Parathyroid adenoma (tissue), 2 donors: ENCODE measurements around the gene CIDEA.

ENCODE experiments used
- H2AFZ ChIP-seq: fragments of 300-600 bp; sonication (generic); one replicate; pipeline ENCODE4 v1.7.0; 2017; ENCODE audit warnings: antibody characterized with exemption, mild to moderate bottlenecking
- H3K27ac ChIP-seq: fragments of 300-600 bp; sonication (generic); one replicate; pipeline ENCODE4 v1.7.0; 2017
- H3K27me3 ChIP-seq: fragments of 300-600 bp; sonication (generic); one replicate; pipeline ENCODE4 v1.7.0; 2017; ENCODE audit warnings: low read length; ENCODE audit not compliant: control insufficient read depth, insufficient read depth
- H3K36me3 ChIP-seq: fragments of 300-600 bp; sonication (generic); one replicate; pipeline ENCODE4 v1.7.0; 2017; ENCODE audit warnings: low read length; ENCODE audit not compliant: control insufficient read depth, insufficient read depth
- H3K4me1 ChIP-seq: fragments of 300-600 bp; sonication (generic); one replicate; pipeline ENCODE4 v1.7.0; 2017; ENCODE audit warnings: control low read depth
- H3K4me2 ChIP-seq: fragments of 300-600 bp; sonication (generic); one replicate; pipeline ENCODE4 v1.7.0; 2017; ENCODE audit warnings: low read length
- H3K4me3 ChIP-seq: fragments of 300-600 bp; sonication (generic); one replicate; pipeline ENCODE4 v1.7.0; 2017; ENCODE audit warnings: low read depth, low read length
- H3K79me2 ChIP-seq: fragments of 300-600 bp; sonication (generic); one replicate; pipeline ENCODE4 v1.7.0; 2017; ENCODE audit warnings: control low read depth
- H3K9ac ChIP-seq: fragments of 300-600 bp; sonication (generic); one replicate; pipeline ENCODE4 v1.7.0; 2017; ENCODE audit warnings: mild to moderate bottlenecking
- H3K9me3 ChIP-seq: fragments of 300-600 bp; sonication (generic); one replicate; pipeline ENCODE4 v1.7.0; 2017; ENCODE audit warnings: low read length; ENCODE audit not compliant: control insufficient read depth
- CTCF ChIP-seq: fragments of 300-600 bp; sonication (generic); IDR thresholded peaks from one replicate; pipeline ENCODE4 v1.7.0; 2017; ENCODE audit warnings: antibody characterized with exemption, mild to moderate bottlenecking
- donor health status: primary hyperparathyroidism.

Gene CIDEA

GRCh38 chr18:12290086-12290485 lies 35.9 kb downstream of the CIDEA start:
- Histone ChIP-seq H2AFZ (no peak overlapping the region), H3K9ac (no peak overlapping the region), H3K4me1 (peaks cover 10% of the 10 kb centered on the region), H3K27me3 (no peaks in the 10 kb centered on the region), H3K36me3 (no peaks in the 10 kb centered on the region), H3K79me2 (no peaks in the 10 kb centered on the region), H3K9me3 (no peaks in the 10 kb centered on the region), H3K4me2 (no peak overlapping the region), H3K4me3 (no peak overlapping the region), H3K27ac (no peak overlapping the region)
- TF ChIP-seq CTCF, result no peak

- Histone ChIP-seq H3K27me3 (no peaks in the 10 kb centered on the region), H3K79me2 (no peaks in the 10 kb centered on the region), H3K36me3 (no peaks in the 10 kb centered on the region), H3K4me3 (no peak overlapping the region), H3K9ac (no peak overlapping the region), H2AFZ (no peak overlapping the region), H3K4me2 (no peak overlapping the region), H3K4me1 (peaks cover 10% of the 10 kb centered on the region), H3K27ac (no peak overlapping the region), H3K9me3 (no peaks in the 10 kb centered on the region)
- no peak for TF ChIP-seq CTCF
Observed at GRCh38 chr18:12291161-12291560, 37.0 kb downstream of the CIDEA start.

- no peaks in the 10 kb centered on the region for H3K36me3 ChIP-seq
- H3K9me3 ChIP-seq, result no peaks in the 10 kb centered on the region
- no peak overlapping the region for H3K27ac ChIP-seq
- H3K27me3 ChIP-seq, result no peaks in the 10 kb centered on the region
- H2AFZ ChIP-seq, result no peak overlapping the region
- peaks cover 10% of the 10 kb centered on the region for H3K4me1 ChIP-seq
- no peaks in the 10 kb centered on the region for H3K79me2 ChIP-seq
- H3K4me3 ChIP-seq, result no peak overlapping the region
- H3K4me2 ChIP-seq, result no peak overlapping the region
- no peak for TF ChIP-seq CTCF
- no peak overlapping the region for H3K9ac ChIP-seq
Observed at GRCh38 chr18:12291690-12292089, 37.5 kb downstream of the CIDEA start.

- Histone ChIP-seq H3K27ac (no peak overlapping the region), H3K9ac (no peak overlapping the region), H3K4me2 (no peak overlapping the region), H3K9me3 (no peaks in the 10 kb centered on the region), H3K27me3 (no peaks in the 10 kb centered on the region), H3K4me1 (peaks cover 3% of the 10 kb centered on the region), H3K79me2 (no peaks in the 10 kb centered on the region), H3K36me3 (no peaks in the 10 kb centered on the region), H2AFZ (no peak overlapping the region), H3K4me3 (no peak overlapping the region)
- no peak for TF ChIP-seq CTCF
Observed at GRCh38 chr18:12293831-12294230, 39.7 kb downstream of the CIDEA start.

- H3K9ac ChIP-seq, result no peak overlapping the region
- H3K79me2 ChIP-seq, result no peaks in the 10 kb centered on the region
- H3K27ac ChIP-seq, result no peak overlapping the region
- no peaks in the 10 kb centered on the region for H3K9me3 ChIP-seq
- no peak overlapping the region for H3K4me3 ChIP-seq
- H3K36me3 ChIP-seq, result no peaks in the 10 kb centered on the region
- H3K4me1 ChIP-seq, result no peaks in the 10 kb centered on the region
- H2AFZ ChIP-seq, result no peak overlapping the region
- no peak for TF ChIP-seq CTCF
- no peak overlapping the region for H3K4me2 ChIP-seq
- H3K27me3 ChIP-seq, result no peaks in the 10 kb centered on the region
Observed at GRCh38 chr18:12295389-12296086, 41.4 kb downstream of the CIDEA start.
